Gastroesophageal sphincter (tissue), 4 donors: ENCODE data around the gene ENPP7. TPM values are rescaled to one million over a fixed set of nuclear protein-coding genes. Genes with fewer than 3 reads are reported as not detected.
"Not testable (repeated sequence)": the region's sequence is repeated elsewhere in the genome, so short reads cannot be mapped to it uniquely, and the experiment has no call there.

ENCODE experiments used
- ATAC-seq: fragments of 150-250 bp; one replicate; pipeline ENCODE4 v1.9.1; 2016; ENCODE audit warnings: mild to moderate bottlenecking, moderate library complexity
- H3K27ac ChIP-seq, 4 donors: fragments of 200-600 bp; sonication (generic) in 3 of 4; 1 replicate in 3 of 4; 2 replicates in 1 of 4; pipeline ENCODE4 v1.5.1; 2016 to 2019
- H3K27me3 ChIP-seq: fragments of 200-600 bp; sonication (generic); one replicate; pipeline ENCODE4 v1.5.1; 2019
- H3K36me3 ChIP-seq, 2 donors: fragments of 200-600 bp; sonication (generic); one replicate each; pipeline ENCODE4 v1.5.1; 2019; ENCODE audit warnings: control low read depth in 1 of 2
- H3K4me1 ChIP-seq, 3 donors: fragments of 200-600 bp; sonication (generic); 1 replicate in 2 of 3; 2 replicates in 1 of 3; pipeline ENCODE4 v1.5.1; 2016 to 2019; ENCODE audit warnings: control low read depth in 2 of 3
- H3K4me3 ChIP-seq, 2 donors: fragments of 200-600 bp; sonication (generic); one replicate each; pipeline ENCODE4 v1.5.1; 2019; ENCODE audit warnings: mild to moderate bottlenecking in 1 of 2, moderate library complexity in 1 of 2
- H3K9me3 ChIP-seq, 3 donors: fragments of 200-600 bp; sonication (generic); one replicate each; pipeline ENCODE4 v1.5.1; 2017 to 2019; ENCODE audit warnings: control low read depth in 2 of 3
- CTCF ChIP-seq, 4 experiments: fragments of 200-600 bp in 2 of 4; fragments of 450-650 bp in 2 of 4; sonication (generic) in 1 of 4; IDR thresholded peaks; one replicate each; pipeline ENCODE4 v1.5.1; 2017 to 2019; ENCODE audit warnings: antibody characterized with exemption in 4 of 4, mild to moderate bottlenecking in 2 of 4, moderate library complexity in 2 of 4
- EP300 ChIP-seq: sonication (generic); formaldehyde crosslinking; IDR thresholded peaks from one replicate; pipeline ENCODE4 v1.6.1; 2017; ENCODE audit warnings: antibody characterized with exemption, mild to moderate bottlenecking
- POLR2A ChIP-seq, 2 donors: fragments of 450-650 bp; IDR thresholded peaks; one replicate each; pipeline ENCODE4 v1.6.1; 2017; ENCODE audit warnings: antibody characterized with exemption in 2 of 2, mild to moderate bottlenecking in 2 of 2, moderate library complexity in 1 of 2
- POLR2AphosphoS5 ChIP-seq: sonication (generic); formaldehyde crosslinking; IDR thresholded peaks from one replicate; pipeline ENCODE4 v1.6.1; 2017; ENCODE audit warnings: antibody characterized with exemption
- WGBS, 2 donors: methylation state at CpG; one replicate each; pipeline ENCODE4 v1.1.5; 2018; ENCODE audit warnings: low coverage in 1 of 2; 5-methylcytosine and 5-hydroxymethylcytosine counted together
- total RNA-seq, 4 donors: library from RNA; depleted of rRNA; stranded (reverse); fragments of >200 nt; gene quantifications; one replicate each; pipeline ENCODE4 v1.1.0, GENCODE V29; 2016

ENPP7 gene
- total RNA-seq, 4 donors from 2014 or later: 0.27 TPM; not detected in 3

GRCh38 chr17:79754370-79754769 is 23.6 kb downstream of the ENPP7 start:
- no peak for ATAC-seq
- Histone ChIP-seq H3K4me1 (no peaks in the 10 kb centered on the region), H3K4me3 (no peak overlapping the region), H3K27me3 (peaks cover 83% of the 10 kb centered on the region), H3K9me3 (no peaks in the 10 kb centered on the region), H3K36me3 (no peaks in the 10 kb centered on the region), H3K27ac (no peak overlapping the region)
- 72 to 76% methylated on average over 10 to 11 of the region's 12 CpGs for WGBS, 2 donors
- no peak for TF ChIP-seq EP300
- no peak for TF ChIP-seq POLR2AphosphoS5
- no peak for TF ChIP-seq POLR2A (IDR thresholded peaks at IDR 0.05)
- no peak for TF ChIP-seq CTCF (IDR thresholded peaks at IDR 0.05)

DNA sequence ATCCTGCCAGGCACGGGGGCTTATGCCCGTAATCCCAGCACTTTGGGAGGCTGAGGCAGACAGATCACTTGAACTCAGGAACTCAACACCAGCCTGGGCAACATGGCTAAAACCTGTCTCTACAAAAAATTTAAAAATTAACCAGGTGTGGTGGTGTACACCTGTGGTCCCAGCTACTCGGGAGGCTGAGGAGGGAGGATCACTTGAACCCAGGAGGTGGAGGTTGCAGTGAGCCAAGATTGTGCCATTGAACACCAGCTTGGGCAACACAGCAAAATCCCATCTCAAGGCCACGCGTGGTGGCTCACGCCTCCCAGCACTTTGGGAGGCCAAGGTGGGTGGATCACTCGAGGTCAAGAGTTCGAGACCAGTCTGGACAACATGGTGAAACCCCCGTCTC is 24.2 kb downstream of the ENPP7 start:
- WGBS, 2 donors: 84% methylated on average over 3 to 5 of the region's 9 CpGs
- not testable (repeated sequence) for H3K36me3 ChIP-seq, H3K27ac ChIP-seq, H3K4me3 ChIP-seq, H3K9me3 ChIP-seq, H3K4me1 ChIP-seq, ATAC-seq
- H3K27me3 ChIP-seq: peaks cover 78% of the 10 kb centered on the region

DNA sequence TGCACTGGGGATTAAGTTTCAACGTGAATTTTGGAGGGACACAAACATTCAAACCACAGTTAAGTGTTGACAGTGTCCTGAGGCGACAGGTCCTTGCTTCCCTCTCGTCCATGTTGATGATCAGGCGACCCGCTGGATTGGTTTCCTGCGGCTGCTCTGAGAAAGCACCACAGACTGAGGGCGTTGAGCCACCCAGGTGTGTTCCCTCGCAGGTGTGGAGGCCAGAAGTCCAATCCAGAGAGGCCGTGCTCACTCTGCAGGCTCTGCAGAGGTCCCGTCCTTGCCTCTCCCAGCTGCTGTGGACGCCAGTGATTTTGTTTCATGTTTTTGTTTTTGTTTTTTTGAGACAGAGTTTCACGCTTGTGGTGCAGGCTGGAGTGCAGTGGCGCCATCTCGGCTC is 24.8 kb downstream of the ENPP7 start:
- H3K4me1 ChIP-seq: no peaks in the 10 kb centered on the region
- no peaks in the 10 kb centered on the region for H3K9me3 ChIP-seq
- H3K36me3 ChIP-seq: no peaks in the 10 kb centered on the region
- H3K27ac ChIP-seq: no peak overlapping the region
- H3K4me3 ChIP-seq: no peak overlapping the region
- no peak for ATAC-seq
- no peak for TF ChIP-seq EP300
- no peak for TF ChIP-seq POLR2A (IDR thresholded peaks at IDR 0.05)
- TF ChIP-seq POLR2AphosphoS5: no peak
- no peak for TF ChIP-seq CTCF (IDR thresholded peaks at IDR 0.05)
- 82 to 86% methylated on average over 6 of the region's 14 CpGs for WGBS, 2 donors
- H3K27me3 ChIP-seq: peaks cover 71% of the 10 kb centered on the region

DNA sequence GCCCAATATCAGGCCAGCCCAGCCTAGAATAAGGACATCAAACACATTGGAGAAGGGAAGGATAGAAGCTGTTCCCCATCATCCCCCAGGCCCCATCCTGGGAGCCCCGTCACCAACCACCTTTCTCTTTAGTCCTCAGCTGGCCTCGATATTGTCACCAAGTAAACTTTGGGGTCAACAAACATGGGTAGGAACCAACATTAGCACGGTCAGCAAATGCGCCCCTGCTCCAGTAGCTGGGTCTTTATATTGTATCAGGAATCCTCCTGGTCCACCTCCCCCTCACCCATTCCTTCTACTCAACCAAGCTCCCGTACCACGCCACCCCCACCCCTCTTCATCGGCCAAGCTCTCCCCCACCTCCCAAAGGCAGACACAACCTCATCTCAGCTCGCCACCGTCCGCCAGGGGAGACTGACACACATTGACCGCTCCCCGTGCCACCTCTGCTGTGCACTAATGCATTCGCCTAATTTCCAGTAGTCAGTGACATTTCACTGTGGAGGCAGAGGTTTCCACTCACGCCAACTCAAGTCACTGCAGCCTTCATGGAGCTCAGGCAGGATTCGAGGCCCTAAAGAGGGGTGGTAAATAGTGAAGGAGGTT is 26.5 kb downstream of the ENPP7 start:
- H3K4me3 ChIP-seq: no peak overlapping the region
- TF ChIP-seq CTCF (IDR thresholded peaks at IDR 0.05): no peak
- no peak for TF ChIP-seq POLR2AphosphoS5
- TF ChIP-seq EP300: no peak
- TF ChIP-seq POLR2A (IDR thresholded peaks at IDR 0.05): no peak
- H3K4me1 ChIP-seq: no peaks in the 10 kb centered on the region
- H3K9me3 ChIP-seq: no peaks in the 10 kb centered on the region
- H3K36me3 ChIP-seq: no peaks in the 10 kb centered on the region
- H3K27ac ChIP-seq: no peak overlapping the region
- ATAC-seq: no peak
- WGBS, 2 donors: 83% methylated on average over 3 of the region's 15 CpGs; no CpG with 5 or more reads in 1 of the 2 donors
- peaks cover 55% of the 10 kb centered on the region for H3K27me3 ChIP-seq

DNA sequence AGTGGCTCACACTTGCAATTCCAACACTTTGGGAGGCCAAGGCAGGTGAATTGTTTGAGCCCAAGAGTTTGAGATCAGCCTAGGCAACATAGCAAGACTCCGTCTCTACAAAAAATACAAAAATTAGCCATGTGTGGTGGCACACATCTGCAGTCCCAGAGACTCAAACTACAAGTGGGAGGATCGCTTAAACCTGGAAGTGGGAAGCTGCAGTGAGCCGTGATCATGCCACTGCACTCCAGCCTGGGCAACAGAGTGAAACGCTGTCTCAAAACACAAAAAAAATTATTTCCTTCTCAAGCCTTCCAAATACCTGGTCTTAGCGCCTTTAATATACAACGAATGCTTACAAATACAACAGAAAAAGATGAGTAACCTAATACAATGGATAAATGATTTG is 27.5 kb downstream of the ENPP7 start:
- ATAC-seq: no peak
- WGBS, 2 donors: 88 to 94% methylated on average over 5 to 6 of the region's 6 CpGs
- H3K4me1 ChIP-seq: no peaks in the 10 kb centered on the region
- TF ChIP-seq EP300: no peak
- no peak overlapping the region for H3K27ac ChIP-seq
- no peak overlapping the region for H3K4me3 ChIP-seq
- H3K27me3 ChIP-seq: peaks cover 44% of the 10 kb centered on the region
- no peaks in the 10 kb centered on the region for H3K9me3 ChIP-seq
- no peaks in the 10 kb centered on the region for H3K36me3 ChIP-seq

- no peak for ATAC-seq
- H3K4me1 ChIP-seq: no peaks in the 10 kb centered on the region
- no peaks in the 10 kb centered on the region for H3K9me3 ChIP-seq
- H3K36me3 ChIP-seq: no peaks in the 10 kb centered on the region
- no peak overlapping the region for H3K4me3 ChIP-seq
- WGBS, 2 donors: 90 to 93% methylated on average over 2 to 4 of the region's 21 CpGs
- no peak overlapping the region for H3K27ac ChIP-seq
- TF ChIP-seq POLR2AphosphoS5: no peak
- TF ChIP-seq CTCF (IDR thresholded peaks at IDR 0.05): no peak
- TF ChIP-seq POLR2A (IDR thresholded peaks at IDR 0.05): no peak
- no peak for TF ChIP-seq EP300
- peaks cover 33% of the 10 kb centered on the region for H3K27me3 ChIP-seq
These were observed 29.6 kb downstream of the ENPP7 start for GRCh38 chr17:79760197-79760906.
